GM12801 (cell line): Measurements from ENCODE around the gene PAX2.

Experiments used
- CTCF ChIP-seq: IDR thresholded peaks from one replicate; pipeline ENCODE4 v1.5.1; 2011; ENCODE audit warnings: control low read depth; ENCODE audit not compliant: insufficient read length; ENCODE audit errors: extremely low read depth

The PAX2 gene

GRCh38 chr10:100812978-100813377 is 67.6 kb downstream of the PAX2 start:
- no peak for TF ChIP-seq CTCF

- TF ChIP-seq CTCF, result no peak
Measured at GRCh38 chr10:100814751-100815474, 69.5 kb downstream of the PAX2 start.

GRCh38 chr10:100816671-100817070 is 71.3 kb downstream of the PAX2 start:
- TF ChIP-seq CTCF, result no peak

- TF ChIP-seq CTCF, result no peak
Measured at GRCh38 chr10:100817268-100817839, 72.0 kb downstream of the PAX2 start.

- no peak for TF ChIP-seq CTCF
Measured at GRCh38 chr10:100819424-100819823, 74.0 kb downstream of the PAX2 start.

GRCh38 chr10:100823194-100823593 is 77.8 kb downstream of the PAX2 start:
- TF ChIP-seq CTCF, result no peak

- TF ChIP-seq CTCF, result no peak
Measured at GRCh38 chr10:100824886-100825285, 79.5 kb downstream of the PAX2 start.
